NCI-H1417 treated with DMSO at 0.1 percent for 48 hours (cell line): Measurements from ENCODE around the gene DGKI.

ENCODE experiments used
- DNase-seq: peaks from one replicate; lab custom pipeline; 2025; lab: John Stamatoyannopoulos, UW

Gene DGKI

GRCh38 chr7:137404660-137405317, 442.0 kb downstream of the DGKI start:
- no peak for DNase-seq

DNA sequence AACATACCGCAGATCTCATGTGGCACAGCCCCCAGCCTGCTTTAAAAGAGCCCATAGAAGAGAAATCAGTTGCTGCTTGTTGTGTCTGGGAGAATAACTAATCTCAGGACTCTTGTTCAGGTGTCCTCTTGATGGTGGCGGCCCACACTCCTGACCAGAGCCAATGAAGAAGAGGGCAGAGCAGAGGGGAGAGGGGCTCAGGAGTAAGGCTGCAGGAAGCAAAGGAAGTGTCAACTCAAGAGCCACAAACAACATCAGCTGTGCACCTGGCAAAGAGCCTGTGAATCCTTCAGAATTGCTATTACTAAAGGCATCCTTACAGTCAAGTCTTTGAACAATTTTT, 443.4 kb downstream of the DGKI start:
- DNase-seq, result no peak

- no peak for DNase-seq
Observed at GRCh38 chr7:137402536-137403352, 444.0 kb downstream of the DGKI start.

GRCh38 chr7:137399827-137400823, 446.6 kb downstream of the DGKI start:
- DNase-seq, result no peak

- DNase-seq, result no peak
Observed at GRCh38 chr7:137396051-137396450, 450.7 kb downstream of the DGKI start.

GRCh38 chr7:137395420-137395819, 451.4 kb downstream of the DGKI start:
- no peak for DNase-seq

DNA sequence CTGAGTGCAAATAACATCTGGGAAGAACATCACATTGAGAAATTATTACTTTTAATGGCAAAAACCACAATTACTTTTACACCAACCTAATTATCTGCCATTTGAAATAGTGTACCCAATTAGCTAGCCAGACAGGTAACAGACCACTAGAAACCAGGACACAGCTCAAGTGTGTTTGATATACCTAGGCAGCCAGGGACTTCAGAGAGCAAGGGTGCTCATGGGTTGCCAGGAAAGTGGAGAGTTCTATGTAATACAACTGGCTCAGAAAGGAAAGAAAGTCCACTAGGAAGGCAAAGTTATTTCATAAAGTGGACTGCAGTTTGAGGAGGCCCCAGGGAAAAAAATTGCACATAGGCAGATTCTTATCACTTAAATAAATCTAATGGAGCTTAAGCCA, 453.2 kb downstream of the DGKI start:
- no peak for DNase-seq

DNA sequence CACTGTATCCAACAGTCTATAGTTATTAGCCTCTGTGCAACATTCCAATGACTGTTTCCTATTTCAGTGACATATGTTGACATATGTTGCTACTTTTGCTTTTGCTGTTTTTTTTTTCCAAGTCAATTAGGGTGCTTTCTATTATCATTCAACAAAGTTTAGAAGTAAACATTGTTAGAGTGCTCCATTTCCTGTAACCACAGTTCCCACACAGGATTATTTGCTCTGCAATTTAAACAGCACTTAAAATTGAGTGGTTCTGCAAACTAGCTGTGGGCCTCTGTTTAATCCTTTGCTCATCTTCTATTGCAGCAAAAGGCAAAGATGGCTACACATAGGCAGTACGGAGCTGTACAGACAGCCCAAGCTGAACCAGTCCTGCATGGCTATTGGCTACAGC, 456.7 kb downstream of the DGKI start:
- DNase-seq, result no peak

- DNase-seq, result no peak
Observed at GRCh38 chr7:137388916-137389315, 457.9 kb downstream of the DGKI start.

DNA sequence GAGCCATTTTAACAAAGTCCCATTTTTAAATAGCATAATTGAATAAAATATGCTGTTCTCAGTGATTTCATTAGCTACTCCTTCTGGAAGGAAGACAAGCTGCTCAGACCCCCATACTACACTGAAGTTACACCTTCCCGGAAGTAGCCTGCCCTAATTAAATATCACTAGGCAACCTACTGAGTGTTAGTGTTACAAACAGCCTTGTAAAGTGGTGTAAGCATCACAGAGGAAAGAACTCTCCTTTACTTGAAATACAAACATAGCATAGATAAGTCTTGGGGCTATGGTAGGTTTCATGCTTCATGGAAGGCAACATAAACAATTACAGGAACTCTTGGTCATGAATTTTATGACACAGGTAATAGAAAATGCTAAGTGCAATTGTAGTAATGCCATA, 459.8 kb downstream of the DGKI start:
- DNase-seq, result no peak

- no peak for DNase-seq
Observed at GRCh38 chr7:137381045-137381444, 465.7 kb downstream of the DGKI start.

DNA sequence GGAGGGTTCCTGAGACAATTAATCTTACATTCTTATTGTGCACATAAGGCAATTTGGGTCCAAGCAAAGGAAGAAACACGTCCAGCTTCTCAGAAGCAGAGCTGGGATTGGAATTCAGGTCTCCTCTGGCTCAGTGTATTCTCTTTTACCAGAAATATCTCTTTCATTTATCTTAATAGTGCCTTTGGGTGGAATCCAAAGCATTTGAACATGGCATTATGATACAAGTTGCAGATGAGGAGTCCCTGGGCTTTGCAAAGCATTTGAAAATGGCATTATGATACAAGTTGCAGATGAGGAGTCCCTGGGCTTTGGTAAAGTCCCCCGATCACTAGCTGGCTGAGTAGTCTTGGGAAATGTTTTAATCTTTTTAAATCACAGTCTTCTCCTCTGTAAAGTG, 473.3 kb downstream of the DGKI start:
- no peak for DNase-seq

DNA sequence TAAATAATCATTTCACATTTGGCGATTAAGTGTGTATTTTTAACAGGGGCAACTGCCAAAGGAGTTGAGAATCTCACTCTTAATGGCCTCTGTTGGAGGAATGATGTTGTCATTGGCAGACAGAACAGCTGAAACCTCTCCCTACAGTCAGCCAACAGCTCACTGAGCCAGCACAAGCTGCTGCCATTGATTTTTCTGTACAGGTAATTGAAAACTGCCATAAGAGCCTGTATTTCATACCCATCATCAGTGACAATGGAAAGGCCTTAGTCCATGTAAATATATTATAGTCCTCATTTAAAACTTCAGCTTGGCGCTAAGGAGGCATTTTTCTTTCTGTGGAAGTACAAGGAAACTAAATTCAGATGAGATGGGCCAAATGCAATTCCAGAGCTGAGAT, 475.2 kb downstream of the DGKI start:
- DNase-seq, result no peak

DNA sequence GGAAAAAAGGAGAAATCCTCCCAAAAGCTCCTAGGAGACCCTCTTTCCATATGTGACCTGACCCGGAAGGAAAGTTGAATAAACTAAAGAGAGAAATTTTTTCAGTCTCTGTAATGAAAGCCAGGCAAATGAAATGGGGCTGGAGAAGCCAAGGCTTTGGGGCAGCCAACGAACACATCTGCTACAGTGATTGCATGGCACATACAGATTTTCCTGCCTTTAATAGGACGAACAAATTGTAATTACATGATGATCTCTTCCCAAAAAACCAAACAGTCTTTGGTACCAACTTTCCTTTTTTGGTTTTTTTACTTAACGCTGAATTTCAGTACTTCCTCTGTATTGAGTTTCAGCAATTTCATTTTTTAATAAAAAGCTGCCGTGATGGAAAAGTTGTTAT, 479.8 kb downstream of the DGKI start:
- no peak for DNase-seq

DNA sequence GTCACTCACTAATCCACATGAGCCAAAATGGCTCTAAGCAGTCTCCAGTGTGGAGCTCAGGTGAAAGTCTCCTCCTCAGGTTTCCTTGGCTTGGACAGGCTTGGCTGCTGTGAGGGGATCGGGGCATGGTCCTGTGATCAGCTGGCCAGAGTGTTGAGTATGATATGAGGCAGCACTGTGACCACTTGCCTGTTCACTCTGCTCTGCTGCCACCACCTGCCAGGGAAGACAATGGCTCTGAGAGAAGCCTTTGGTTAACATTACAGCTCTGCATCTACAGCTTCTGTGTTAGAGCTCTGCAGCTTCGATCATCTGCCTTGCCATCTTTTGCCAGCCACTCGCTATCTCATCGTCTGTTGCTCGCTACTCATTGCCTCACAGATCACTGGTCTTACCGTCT, 483.1 kb downstream of the DGKI start:
- no peak for DNase-seq

GRCh38 chr7:137360087-137360679, 486.6 kb downstream of the DGKI start:
- no peak for DNase-seq

DNA sequence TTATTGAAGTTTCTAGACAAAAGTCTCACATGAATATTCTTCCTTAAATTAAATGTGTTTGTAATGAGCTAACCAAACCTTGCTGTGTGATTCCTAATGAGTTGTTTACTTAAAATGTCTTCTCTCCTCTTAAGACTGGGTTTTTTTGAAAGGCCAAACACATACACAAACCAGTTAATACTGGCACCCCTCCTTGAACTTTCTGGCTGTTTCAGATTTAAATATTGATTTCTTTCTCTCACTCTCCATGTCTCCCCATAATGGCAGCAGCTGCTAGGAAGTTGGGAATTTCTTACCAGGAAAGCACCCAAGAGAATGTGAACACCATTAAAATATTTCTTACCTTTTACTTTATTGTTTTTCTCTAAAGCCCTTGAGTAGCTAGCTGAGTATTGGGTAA, 491.8 kb downstream of the DGKI start:
- no peak for DNase-seq

DNA sequence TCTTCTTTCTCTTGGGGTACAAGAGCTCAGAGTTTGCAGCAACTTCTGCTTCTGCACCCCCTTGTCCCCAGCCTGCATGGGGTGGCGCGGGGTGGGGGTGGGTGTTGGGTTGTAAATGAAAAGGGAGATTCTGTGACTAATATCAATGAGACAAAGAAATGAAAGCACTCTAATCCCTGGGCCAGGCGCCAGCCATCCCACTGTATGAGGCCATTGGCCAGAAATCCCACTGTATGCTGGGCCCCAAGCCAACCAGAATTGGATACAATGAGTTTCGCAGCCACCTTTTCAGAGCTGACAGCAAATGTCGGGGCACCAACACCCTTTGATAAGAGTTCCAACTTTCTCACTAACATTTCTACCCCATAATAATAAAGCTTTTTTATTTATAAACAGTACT, 492.4 kb downstream of the DGKI start:
- DNase-seq, result no peak

DNA sequence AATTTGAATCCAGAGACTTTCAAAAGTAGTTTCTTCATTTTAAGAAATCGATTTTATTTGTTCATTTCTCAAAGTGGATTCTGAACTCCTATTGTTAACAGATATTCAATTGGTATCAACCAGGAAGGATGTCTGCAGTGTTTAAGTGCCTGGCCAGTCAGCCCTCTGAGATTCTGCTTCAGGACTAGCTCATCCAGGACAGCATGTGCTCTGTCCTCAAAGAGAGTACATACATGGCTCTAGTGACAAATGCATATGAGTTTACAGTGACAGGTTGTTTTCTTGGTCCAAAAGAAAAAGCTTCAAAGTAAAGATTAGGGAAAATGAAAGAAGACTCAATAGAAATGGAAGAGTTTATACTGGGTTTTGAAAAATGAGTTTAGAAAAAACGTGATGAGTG, 494.8 kb downstream of the DGKI start:
- no peak for DNase-seq

DNA sequence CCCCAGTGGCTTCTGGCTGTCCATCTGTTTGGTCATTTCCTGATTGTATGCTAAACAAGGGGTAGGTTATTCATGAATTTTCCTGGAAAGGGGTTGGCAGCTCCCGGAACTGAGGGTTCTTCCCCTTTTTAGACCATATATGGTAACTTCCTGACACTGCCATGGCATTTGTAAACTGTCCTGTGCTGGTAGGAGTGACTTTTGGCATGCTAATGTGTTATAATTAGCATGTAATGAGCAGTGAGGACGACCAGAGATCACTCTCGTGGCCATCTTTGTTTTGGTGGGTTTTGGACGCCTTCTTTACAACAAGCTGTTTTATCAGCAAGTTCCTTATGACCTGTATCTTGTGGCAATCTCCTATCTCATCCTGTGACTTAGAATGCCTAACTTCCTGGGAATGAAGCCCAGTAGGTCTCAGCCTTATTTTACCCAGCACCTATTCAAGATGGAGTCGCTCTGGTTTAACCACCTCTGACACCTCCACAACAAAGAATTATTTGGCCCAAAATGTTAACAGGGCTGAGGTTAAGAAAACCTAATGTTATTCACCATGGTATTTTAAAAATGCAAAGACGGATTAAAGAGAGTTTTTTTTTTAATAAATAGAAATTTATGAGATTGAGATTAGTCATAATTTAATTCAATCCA, 500.9 kb downstream of the DGKI start:
- DNase-seq, result no peak

GRCh38 chr7:137343281-137343841, 503.4 kb downstream of the DGKI start, which contains the start of gene PTN:
TSS of gene PTN (minus strand) at chr7:137343733. CDS start at chr7:137254973, 88,760 bp downstream.
- no peak for DNase-seq
